Activated CD8-positive, alpha-beta memory T cell treated with anti-CD3 and anti-CD28 coated beads for 4 hours (primary cell): ENCODE data around the gene XKR7.

Experiments
- DNase-seq, 2 donors: peaks; one replicate each; pipeline ENCODE4 v3.0.0-alpha.2; 2020; ENCODE audit warnings: low read depth in 2 of 2

XKR7 gene

DNA sequence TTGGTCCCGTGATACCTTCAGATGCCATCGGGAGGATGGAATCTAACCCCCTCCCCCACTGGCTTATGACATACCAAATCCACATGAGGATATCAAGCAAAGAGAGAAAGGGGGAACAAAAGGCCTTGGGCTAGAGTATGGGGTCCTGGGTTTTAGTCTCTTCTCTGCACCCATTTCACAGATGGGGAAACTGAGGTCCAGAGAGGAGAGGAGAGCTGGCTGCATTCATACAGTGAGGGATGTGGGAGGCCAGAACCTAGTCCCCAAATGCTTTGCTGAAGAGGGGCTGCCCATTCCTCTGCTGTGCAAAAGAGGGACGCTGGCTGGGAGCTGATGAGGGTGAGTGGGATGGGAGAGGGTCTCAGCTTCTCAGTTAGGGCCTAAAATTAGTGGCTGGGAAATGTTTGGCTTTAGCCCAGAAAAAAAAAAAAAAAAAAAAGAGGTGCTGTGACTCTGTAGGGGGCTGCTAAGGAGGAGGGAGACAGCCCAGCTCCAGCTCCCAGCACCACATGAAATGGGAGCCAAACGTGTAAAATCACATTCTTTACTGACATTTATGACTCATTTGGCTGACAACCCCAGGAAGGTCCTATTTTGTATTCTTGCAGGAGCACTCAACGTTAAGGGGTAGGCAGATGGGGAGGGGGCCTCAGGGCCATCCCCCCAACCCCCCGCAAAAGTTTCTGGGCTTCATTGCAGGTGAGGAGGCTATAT lies 11.9 kb downstream of the XKR7 start:
- DNase-seq, result no peak

GRCh38 chr20:31981784-31982183 lies 13.8 kb downstream of the XKR7 start:
- no peak for DNase-seq

DNA sequence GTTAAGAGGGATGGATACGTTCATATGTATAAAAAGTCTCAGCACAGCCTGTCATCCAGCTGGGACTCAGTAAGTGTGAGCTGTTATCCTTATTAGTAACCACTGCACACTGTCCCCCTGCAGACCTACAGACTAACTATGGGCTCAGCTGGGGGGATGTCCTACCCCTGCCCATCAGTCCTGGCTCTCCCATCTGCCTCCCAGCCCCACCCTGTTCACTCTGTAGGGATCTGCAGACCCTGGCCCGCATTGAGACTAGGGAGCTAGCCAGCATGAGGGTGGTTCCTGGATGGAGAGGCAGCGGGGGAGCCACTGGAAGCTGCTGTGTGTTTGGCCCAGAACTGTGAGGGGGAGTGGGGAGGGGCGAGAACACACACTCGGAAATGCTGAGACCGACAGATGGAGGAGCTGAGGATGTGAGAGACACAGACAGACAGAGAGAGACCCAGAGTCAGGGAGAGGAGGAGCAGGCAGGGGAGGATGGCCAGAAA lies 17.1 kb downstream of the XKR7 start:
- no peak for DNase-seq

- no peak for DNase-seq
These were observed 19.8 kb downstream of the XKR7 start for GRCh38 chr20:31987744-31988143.

- DNase-seq, result no peak
These were observed 20.6 kb downstream of the XKR7 start for GRCh38 chr20:31988430-31989015.

GRCh38 chr20:31989030-31989645 lies 21.2 kb downstream of the XKR7 start:
- DNase-seq, result no peak

DNA sequence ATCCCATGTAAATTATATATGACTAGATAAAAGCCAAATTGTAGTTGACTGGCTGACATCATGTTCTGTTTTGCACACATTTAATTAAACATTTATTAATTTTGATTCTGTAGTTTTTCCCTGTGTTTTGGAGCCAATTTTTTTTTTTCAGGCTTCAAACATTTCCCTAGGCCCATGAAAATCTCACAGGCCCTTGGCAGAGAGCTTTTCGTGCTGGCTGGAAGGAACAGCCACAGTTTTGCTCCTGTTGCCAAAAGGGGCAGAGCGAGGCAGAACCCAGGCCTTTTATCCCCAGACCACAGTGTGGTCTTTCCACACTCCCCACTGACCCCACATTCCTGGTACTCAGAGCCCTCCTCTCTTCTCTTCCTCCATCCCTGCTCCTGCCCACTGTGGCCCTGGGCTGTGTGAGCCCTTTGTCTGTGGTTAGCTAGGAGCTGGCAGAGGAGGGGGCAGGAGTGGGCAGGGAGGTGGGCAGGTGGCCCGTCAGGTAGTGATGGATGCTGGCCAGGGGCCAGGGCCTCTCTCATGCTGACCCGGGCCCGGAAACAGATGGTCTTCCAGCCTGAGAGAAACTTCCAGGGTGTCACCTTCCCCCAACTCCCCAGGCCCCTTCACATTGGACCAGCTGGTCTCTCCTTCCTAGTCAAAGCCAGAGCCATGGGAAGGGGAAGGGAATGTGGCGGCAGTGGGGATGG lies 22.8 kb downstream of the XKR7 start:
- no peak for DNase-seq

DNA sequence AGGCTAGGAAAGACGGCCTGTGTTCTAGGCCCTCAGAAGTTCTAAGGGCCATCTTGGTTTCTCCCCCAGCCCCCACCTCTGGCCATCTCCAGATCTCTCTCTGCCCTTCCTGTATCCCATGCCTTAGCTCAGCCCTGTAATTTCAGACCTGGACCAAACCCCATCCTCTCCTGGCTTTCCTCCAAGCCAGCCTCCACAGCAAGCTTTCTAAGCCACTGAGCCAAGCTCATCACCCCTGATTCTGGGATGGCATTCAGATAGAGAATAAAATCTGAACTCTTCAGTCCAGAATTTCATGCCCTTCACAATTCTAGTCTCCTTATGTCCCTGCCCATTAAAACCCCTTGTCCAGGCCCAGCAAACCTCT lies 23.4 kb downstream of the XKR7 start:
- DNase-seq, result no peak

DNA sequence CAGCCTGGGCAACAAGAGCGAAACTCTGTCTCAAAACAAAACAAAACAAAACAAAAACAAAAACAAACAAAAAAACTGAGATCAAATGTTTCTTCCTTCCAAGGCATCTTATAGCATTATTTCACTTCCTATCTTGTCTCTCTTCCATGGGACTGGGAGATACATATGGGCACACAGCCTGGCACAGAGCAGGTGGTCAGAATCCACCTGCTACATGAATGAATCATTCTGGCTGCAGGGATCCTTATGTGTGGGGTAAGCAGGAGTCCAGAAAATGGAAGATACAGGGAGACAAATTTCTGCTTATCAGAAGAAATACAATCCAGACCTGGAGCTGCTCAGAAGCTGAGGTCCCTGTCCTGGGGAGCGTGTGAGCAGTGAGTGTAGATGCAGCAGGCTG lies 24.1 kb downstream of the XKR7 start:
- DNase-seq, result no peak

- DNase-seq, result no peak
These were observed 29.0 kb downstream of the XKR7 start for GRCh38 chr20:31996996-31997395.

DNA sequence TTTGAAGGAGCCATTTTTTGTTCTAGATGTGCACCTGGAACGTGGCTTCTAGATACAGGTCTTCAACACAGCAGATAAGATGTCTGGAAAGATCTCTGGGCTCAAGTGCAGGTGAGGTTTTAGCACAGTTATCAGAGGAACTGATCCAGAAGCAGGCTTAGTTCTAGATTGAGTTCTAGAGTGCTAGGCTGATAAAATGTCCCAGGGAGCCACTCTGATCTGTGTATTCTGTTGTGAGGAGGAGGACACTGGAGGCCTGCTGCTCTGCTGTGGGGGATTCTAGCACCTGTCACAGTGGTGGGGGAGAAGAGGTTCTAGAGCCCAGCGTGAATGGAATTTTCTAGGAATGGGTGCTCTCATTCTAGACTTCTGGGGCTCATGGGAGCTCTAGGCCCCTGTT lies 30.3 kb downstream of the XKR7 start:
- DNase-seq, result no peak

- DNase-seq, result no peak
These were observed 35.4 kb downstream of the XKR7 start for GRCh38 chr20:32003325-32003724.

GRCh38 chr20:32004963-32005362 lies 37.0 kb downstream of the XKR7 start:
- no peak for DNase-seq

GRCh38 chr20:32006053-32006452 lies 38.1 kb downstream of the XKR7 start:
- DNase-seq, result no peak

DNA sequence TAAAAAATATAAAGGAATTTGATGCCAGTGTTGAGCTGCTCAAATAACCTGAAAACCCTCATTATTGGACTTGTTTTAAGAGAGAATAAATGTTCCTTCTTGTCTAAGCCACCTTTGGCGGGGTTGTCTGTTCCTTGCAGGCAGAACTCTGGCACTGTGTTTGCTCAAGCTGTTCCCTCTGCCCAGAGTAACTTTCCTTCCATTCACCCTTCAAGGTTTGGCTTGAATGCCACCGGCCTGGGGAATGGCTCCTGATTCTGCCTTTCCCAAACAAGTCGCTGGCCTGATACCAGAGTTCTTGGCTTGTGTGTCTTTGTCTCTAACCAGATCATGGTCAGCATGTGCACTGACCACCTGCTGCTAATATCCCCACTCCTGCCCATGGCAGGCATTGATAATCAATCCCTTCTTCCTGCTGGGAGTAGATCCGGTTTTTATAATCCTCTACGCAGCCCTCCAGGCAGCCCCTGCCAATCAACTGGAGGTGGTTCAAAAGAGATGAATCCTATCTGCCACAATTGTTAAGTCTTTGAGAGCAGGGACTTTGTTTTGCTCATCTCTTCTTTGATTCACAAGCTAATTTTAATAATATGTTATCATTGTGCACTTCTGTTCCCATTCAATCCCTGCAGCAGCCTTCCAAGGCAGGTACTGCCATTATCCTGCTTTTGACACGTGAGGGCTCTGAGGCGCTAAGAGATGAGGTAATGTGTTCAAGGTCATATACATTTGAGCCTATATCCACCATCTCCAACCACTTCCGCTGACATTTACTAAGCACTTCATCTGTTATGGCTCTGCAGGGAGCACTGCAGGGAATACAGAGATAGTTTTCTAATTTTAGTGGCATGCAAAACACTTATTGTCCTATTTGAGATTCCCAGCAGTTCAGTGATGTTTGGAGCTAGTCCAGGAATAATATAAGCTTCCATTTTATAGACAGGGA lies 39.2 kb downstream of the XKR7 start:
- DNase-seq, result no peak

DNA sequence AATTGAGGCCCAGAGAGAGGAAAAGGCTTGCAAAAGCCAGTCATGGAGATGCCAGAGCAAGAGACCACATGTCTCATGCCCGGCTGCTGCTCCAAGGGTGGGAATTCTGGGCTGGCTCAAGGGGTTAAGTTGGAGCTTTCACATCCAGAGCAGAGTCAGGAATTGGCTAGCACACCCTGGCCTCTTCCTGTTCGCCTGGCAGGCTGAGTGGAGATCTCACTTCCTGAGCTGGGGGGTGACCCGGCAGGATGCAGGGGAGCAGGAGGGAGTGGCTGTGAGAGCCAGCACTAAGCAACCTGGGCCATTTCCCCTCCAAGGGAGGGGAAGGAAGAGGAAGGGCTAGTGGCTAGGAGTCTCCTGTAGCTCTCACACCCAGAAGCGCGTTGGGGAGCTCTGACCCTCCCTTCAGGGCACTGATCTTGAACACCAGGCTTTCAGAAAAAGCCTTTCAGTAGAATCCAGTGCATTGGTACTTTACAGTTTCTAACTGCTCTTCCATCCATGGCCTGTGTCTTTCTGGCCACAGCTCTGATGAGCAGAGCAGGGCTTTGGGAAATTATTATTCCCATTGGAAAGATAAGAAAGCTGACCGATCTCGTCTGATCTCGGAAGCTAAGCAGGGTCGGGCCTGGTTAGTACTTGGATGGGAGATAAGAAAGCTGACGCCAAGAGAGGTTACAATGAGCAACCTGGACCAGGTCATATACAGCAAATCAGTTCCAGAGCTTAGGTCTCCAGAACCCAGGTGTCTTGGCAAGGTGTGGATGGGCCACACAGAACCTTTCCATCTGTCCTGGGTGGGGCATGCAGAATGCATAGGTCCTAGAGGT lies 40.1 kb downstream of the XKR7 start:
- DNase-seq, result no peak

GRCh38 chr20:32009564-32009963 lies 41.6 kb downstream of the XKR7 start:
- no peak for DNase-seq

DNA sequence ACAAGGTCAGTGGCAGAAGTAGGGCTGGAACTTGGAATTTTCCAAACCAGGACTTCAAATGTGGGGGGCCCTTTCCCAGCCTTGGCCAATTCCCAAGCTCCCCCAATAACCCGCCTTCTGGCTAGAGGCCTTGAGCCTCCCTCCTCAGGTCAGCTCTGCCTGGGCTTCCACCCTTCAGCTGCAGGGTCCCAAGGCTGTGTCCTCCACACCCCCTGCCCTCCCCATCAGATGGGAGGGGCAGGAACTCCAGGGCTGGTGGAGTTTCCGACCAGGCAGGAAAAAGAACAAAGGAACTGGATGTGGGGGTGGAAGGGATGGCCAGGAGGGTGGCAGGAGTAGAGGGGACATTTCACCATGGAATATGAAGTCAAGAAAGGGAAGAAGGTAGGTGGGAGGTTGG lies 42.1 kb downstream of the XKR7 start, which contains the start of gene CCM2L:
Gene CCM2L, plus strand, starts transcription at position 338 of the 400 bp plus-strand sequence. Its CDS starts 17 bp downstream, at position 355.
- no peak for DNase-seq

DNA sequence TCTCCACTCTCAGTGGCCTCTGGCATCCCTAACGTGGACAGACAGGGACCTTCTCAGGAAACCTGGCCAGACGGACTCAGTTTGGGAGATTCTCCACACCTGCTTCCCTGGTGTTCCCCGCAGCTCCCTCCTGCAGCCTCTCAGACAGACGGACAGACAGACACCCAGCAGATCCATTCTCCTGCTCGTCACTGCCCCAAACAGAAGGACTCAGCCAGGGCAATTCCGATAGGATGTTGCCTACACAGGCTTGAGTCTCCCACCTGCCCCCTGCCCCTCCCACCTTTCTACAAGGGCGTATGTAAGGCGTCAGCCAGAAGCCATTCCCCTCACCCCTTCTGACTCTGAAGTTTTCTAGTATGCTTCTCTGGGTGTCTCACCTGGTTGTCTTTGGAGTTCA lies 42.7 kb downstream of the XKR7 start:
- DNase-seq, result no peak

GRCh38 chr20:32012159-32012688 lies 44.3 kb downstream of the XKR7 start:
- no peak for DNase-seq
